HepG2 (cell line): ENCODE measurements around the gene CNNM1. TPM values are rescaled to one million over a fixed set of nuclear protein-coding genes. Genes with fewer than 3 reads are reported as not detected.
A peak's percentile ranks its signal among the peaks of the same experiment; 100 is the strongest.

Experiments
- ATAC-seq: fragments of 200-7000 bp; cut with Tn5 transposase; 3 replicates; pipeline ENCODE4 v1.9.1; 2020; ENCODE audit warnings: mild to moderate bottlenecking, moderate library complexity
- BruUV-seq: library from RNA; stranded (reverse); fragments of 400-500 nt; replicated peaks from 2 replicates; lab custom pipeline; 2021; lab: Mats Ljungman, UMichigan
- CTCF ChIA-PET: fragments of 300-600 bp; formaldehyde crosslinking; extraction: SDS; loops from one replicate; lab custom pipeline; 2021; ENCODE audit warnings: low total read pairs, inconsistent platforms, low intra/inter-chr PET ratio; lab: Yijun Ruan, JAX
- POLR2A ChIA-PET: fragments of 350-600 bp; sonication (Branson Sonifier 250); formaldehyde crosslinking; loops from one replicate; lab custom pipeline; 2020; ENCODE audit warnings: antibody characterized with exemption, inconsistent platforms; lab: Yijun Ruan, JAX
- DNase-seq: peaks from one replicate; pipeline ENCODE4 v3.0.0-alpha.2; 2015; ENCODE audit warnings: low spot score
- FAIRE-seq: peaks from 3 replicates; lab custom pipeline; 2011; peaks lifted over from hg19 to GRCh38; lab: Jason Lieb, UNC
- H2AFZ ChIP-seq: one replicate; pipeline ENCODE4 v1.6.1; 2011; ENCODE audit warnings: low read length, inconsistent platforms
- H3K27ac ChIP-seq: fragments of 300-600 bp; 3 replicates; pipeline ENCODE4 v1.8.0; 2011; ENCODE audit warnings: mixed run types, mild to moderate bottlenecking, mixed read lengths, low read length, inconsistent platforms; ENCODE audit not compliant: insufficient read depth; ENCODE audit errors: extremely low read length
- H3K27me3 ChIP-seq, 2 experiments: fragments of 200-600 bp in 1 of 2; 2 replicates in 1 of 2; 3 replicates in 1 of 2; pipeline versions ENCODE4 v1.6.0 to v1.8.0; 2011; ENCODE audit warnings: low read length in 2 of 2, mild to moderate bottlenecking in 2 of 2, moderate library complexity in 2 of 2, inconsistent platforms in 1 of 2; ENCODE audit not compliant: insufficient read depth in 2 of 2, control insufficient read depth in 1 of 2
- H3K36me3 ChIP-seq, 2 experiments: fragments of 200-600 bp in 1 of 2; replicated peaks in 1 of 2; 2 replicates in 1 of 2; 3 replicates in 1 of 2; pipeline versions ENCODE4 v1.5.1 to v1.8.0; 2011; ENCODE audit warnings: low read length in 2 of 2, inconsistent platforms in 1 of 2; ENCODE audit not compliant: insufficient read depth in 2 of 2, control insufficient read depth in 1 of 2
- H3K4me1 ChIP-seq: 2 replicates; pipeline ENCODE4 v1.5.1; 2012; ENCODE audit warnings: low read length, inconsistent platforms; ENCODE audit not compliant: insufficient read depth
- H3K4me2 ChIP-seq: 2 replicates; pipeline ENCODE4 v1.6.0; 2011; ENCODE audit warnings: low read depth, low read length, inconsistent platforms
- H3K4me3 ChIP-seq, 3 experiments: fragments of 200-600 bp in 1 of 3; sonication (generic), shearing (Covaris generic) in 1 of 3; replicated peaks in 1 of 3; 2 replicates each; pipeline ENCODE4 v1.5.1; 2011 to 2016; ENCODE audit warnings: low read length in 3 of 3, inconsistent platforms in 2 of 3, low read depth in 2 of 3, mild to moderate bottlenecking in 2 of 3, control low read depth in 1 of 3, mixed read lengths in 1 of 3; ENCODE audit not compliant: insufficient read depth in 1 of 3
- H3K79me2 ChIP-seq: one replicate; pipeline ENCODE4 v1.6.1; 2011; ENCODE audit warnings: low read length, inconsistent platforms; ENCODE audit not compliant: insufficient read depth
- H3K9ac ChIP-seq: 2 replicates; pipeline ENCODE4 v1.6.0; 2011; ENCODE audit warnings: mild to moderate bottlenecking, low read depth, low read length, inconsistent platforms; ENCODE audit not compliant: insufficient read depth
- H3K9me3 ChIP-seq: 2 replicates; pipeline ENCODE4 v1.5.1; 2012; ENCODE audit warnings: mild to moderate bottlenecking, low read length
- H4K20me1 ChIP-seq: 2 replicates; pipeline ENCODE4 v1.6.0; 2011; ENCODE audit warnings: inconsistent platforms, mild to moderate bottlenecking, low read length, moderate library complexity; ENCODE audit not compliant: insufficient read depth
- KDM4B ChIP-seq: sonication (generic); formaldehyde crosslinking; IDR thresholded peaks from 2 replicates; pipeline ENCODE4 v1.4.0; 2020; ENCODE audit warnings: missing genetic modification reagents
- NPAS2 ChIP-seq: sonication (generic); formaldehyde crosslinking; IDR thresholded peaks from 2 replicates; pipeline ENCODE4 v1.8.0; 2022; ENCODE audit warnings: mild to moderate bottlenecking, missing genetic modification reagents, borderline replicate concordance
- SOX13 ChIP-seq, 3 experiments: fragments of 450-650 bp in 1 of 3; sonication (generic) in 1 of 3; formaldehyde crosslinking in 1 of 3; IDR thresholded peaks in 2 of 3; conservative IDR thresholded peaks in 1 of 3; 2 replicates each; pipeline versions ENCODE4 v1.5.0 to v1.6.1; 2016 to 2020; ENCODE audit warnings: antibody characterized with exemption in 1 of 3, mild to moderate bottlenecking in 1 of 3, missing compliant biosample characterization in 1 of 3, missing genetic modification reagents in 1 of 3, moderate library complexity in 1 of 3
- U2AF1 ChIP-seq: fragments of 200-400 bp; formaldehyde crosslinking; optimal IDR thresholded peaks from 2 replicates; pipeline ENCODE3; 2017; ENCODE audit warnings: mild to moderate bottlenecking, low read depth, low read length
- ZBTB21 ChIP-seq: sonication (generic); formaldehyde crosslinking; IDR thresholded peaks from 2 replicates; pipeline ENCODE4 v1.4.0; 2020; ENCODE audit warnings: missing genetic modification reagents
- ZBTB25 ChIP-seq: IDR thresholded peaks from 2 replicates; pipeline ENCODE4 v1.6.1; 2018; ENCODE audit warnings: missing genetic modification reagents
- ZMAT3 ChIP-seq: sonication (generic); formaldehyde crosslinking; conservative IDR thresholded peaks from 2 replicates; pipeline ENCODE4 v1.7.0; 2021; ENCODE audit warnings: missing genetic modification reagents
- ZNF30 ChIP-seq: sonication (generic); formaldehyde crosslinking; IDR thresholded peaks from 2 replicates; pipeline ENCODE4 v1.5.0; 2020; ENCODE audit warnings: mild to moderate bottlenecking, missing genetic modification reagents
- ZNF557 ChIP-seq: sonication (generic); formaldehyde crosslinking; IDR thresholded peaks from 2 replicates; pipeline ENCODE4 v1.4.0; 2020; ENCODE audit warnings: missing genetic modification reagents
- ZNF563 ChIP-seq: sonication (generic); formaldehyde crosslinking; IDR thresholded peaks from 2 replicates; pipeline ENCODE4 v1.8.0; 2022; ENCODE audit warnings: mild to moderate bottlenecking, moderate library complexity, missing genetic modification reagents
- ZSCAN30 ChIP-seq: sonication (generic); formaldehyde crosslinking; IDR thresholded peaks from 2 replicates; pipeline ENCODE4 v1.5.0; 2020; ENCODE audit warnings: mild to moderate bottlenecking, missing genetic modification reagents
- WGBS: methylation state at CpG from one replicate; pipeline ENCODE4 v1.1.6; 2017; ENCODE audit warnings: low lambda C conversion rate; 5-methylcytosine and 5-hydroxymethylcytosine counted together
- in situ Hi-C: cut with HindIII; loops from 2 replicates; pipeline ENCODE4 v1.10.0; 2017; ENCODE audit warnings: low pct_unique_long_range_greater_than_20kb; ENCODE audit not compliant: extremely low pct_ligation_motif_present
- intact Hi-C: fragments of 100-400 bp; cut with micrococcal nuclease; formaldehyde crosslinking; loops from one replicate; pipeline ENCODE4 v1.10.0; 2022; ENCODE audit not compliant: unreplicated experiment
- polyA plus RNA-seq, 8 experiments: library from polyadenylated mRNA; depleted of rRNA in 3 of 8; stranded (reverse) in 7 of 8; unstranded in 1 of 8; fragments of >200 nt; fragmentation: Illumina TruSeq in 4 of 8; extraction: Trizol in 4 of 8; gene quantifications; 2 replicates each; pipeline versions ENCODE4 v1.2.1 to v1.2.3, GENCODE V29; 2011 to 2016; ENCODE audit warnings: low read depth in 4 of 8, missing spikeins in 1 of 8, mixed read lengths in 1 of 8; ENCODE audit not compliant: insufficient read depth in 1 of 8
- total RNA-seq, 5 experiments: library from RNA; depleted of rRNA; stranded (reverse); fragments of >200 nt; fragmentation: Illumina TruSeq; extraction: Trizol; gene quantifications; 2 replicates each; pipeline ENCODE4 v1.2.3, GENCODE V29; 2016; ENCODE audit warnings: low read depth in 1 of 5
- TF ChIP-seq, protein P1 (sequence below): sonication (generic); formaldehyde crosslinking; IDR thresholded peaks from 2 replicates; pipeline ENCODE4 v1.5.0; 2020; ENCODE audit warnings: mild to moderate bottlenecking, missing genetic modification reagents

The CNNM1 gene
- total and polyA plus RNA-seq, 2 of the 13 experiments (the other 11 are each of a cell fraction or from before 2014, with no cell fraction given) = 4.3 to 9.6 TPM

DNA sequence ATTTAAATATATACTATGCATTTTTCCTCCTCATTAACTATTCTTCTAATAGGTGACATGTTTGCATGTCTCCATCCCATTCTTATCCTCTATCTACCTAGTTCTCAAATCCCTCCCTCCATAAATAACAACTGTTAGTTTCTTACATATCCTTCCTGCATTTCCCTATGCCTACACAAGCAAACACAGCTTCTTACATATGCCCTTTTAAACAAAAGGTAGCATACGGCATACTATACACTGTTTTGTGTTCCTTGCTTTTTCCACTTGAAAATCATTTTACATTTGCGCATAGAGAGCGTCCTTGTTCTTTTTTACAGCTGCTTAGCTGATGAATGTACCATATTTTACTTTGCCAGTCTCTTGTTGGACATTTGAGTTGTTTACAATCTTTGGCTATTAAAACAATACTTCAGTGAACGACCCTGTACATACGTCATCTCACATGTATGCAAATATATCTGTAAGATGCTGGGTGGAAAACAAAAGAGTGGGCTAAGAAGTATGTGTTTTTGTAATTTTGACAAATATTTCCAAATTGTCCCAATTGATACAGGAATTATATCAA is 93.5 kb downstream of the CNNM1 start:
- TF ChIP-seq ZBTB25 (CRISPR knock-in tag) (no peak), SOX13 (IDR thresholded peaks at IDR 0.05) (no peak), SOX13 (CRISPR knock-in tag; conservative IDR thresholded peaks at IDR 0.05 in 1 of 2, IDR thresholded peaks at IDR 0.05 in 1 of 2) (no peak)
- no peak overlapping the region for H3K9ac ChIP-seq
- ATAC-seq (no peak), FAIRE-seq (no peak), DNase-seq (no peak)
- H3K27me3 ChIP-seq = no peaks in the 10 kb centered on the region
- POLR2A ChIA-PET = interaction anchor here (0.9 to 4.2 kb wide), 2 partner anchors 8 to 13 kb away, joined by 3 to 43 read pairs; partner anchors contain the start of gene GOT1
- no peak overlapping the region for H3K4me2 ChIP-seq
- BruUV-seq = no TSS peak
- no peaks in the 10 kb centered on the region for H3K9me3 ChIP-seq
- H4K20me1 ChIP-seq = no peaks in the 10 kb centered on the region
- H2AFZ ChIP-seq = no peak overlapping the region
- no peak overlapping the region for H3K4me3 ChIP-seq
- in situ Hi-C loops (no loop called here), intact Hi-C loops (no loop called here)
- peaks cover 52% of the 10 kb centered on the region for H3K79me2 ChIP-seq
- CTCF ChIA-PET = no interaction called here
- WGBS = 98% methylated on average over 5 of the region's 5 CpGs
- peaks cover 18 to 66% of the 10 kb centered on the region in 2 experiments for H3K36me3 ChIP-seq
- H3K4me1 ChIP-seq = peaks cover 69% of the 10 kb centered on the region
- H3K27ac ChIP-seq = peak overlapping the region; percentile 68

GRCh38 chr10:99424656-99425055 is 95.5 kb downstream of the CNNM1 start:
- H3K9me3 ChIP-seq = no peaks in the 10 kb centered on the region
- no peak overlapping the region for H3K4me3 ChIP-seq
- H4K20me1 ChIP-seq = no peaks in the 10 kb centered on the region
- H3K36me3 ChIP-seq = peaks cover 12 to 52% of the 10 kb centered on the region in 2 experiments
- no peak overlapping the region for H3K9ac ChIP-seq
- H3K27ac ChIP-seq = no peak overlapping the region
- 94% methylated on average over 1 of the region's 1 CpG for WGBS
- ChIA-PET CTCF (no interaction called here), POLR2A (no interaction called here)
- H3K27me3 ChIP-seq = no peaks in the 10 kb centered on the region; a peak in 1 of 5 replicates
- ATAC-seq (no peak), FAIRE-seq (no peak), DNase-seq (no peak)
- peaks cover 62% of the 10 kb centered on the region for H3K79me2 ChIP-seq
- peaks cover 76% of the 10 kb centered on the region for H3K4me1 ChIP-seq
- intact Hi-C loops (no loop called here), in situ Hi-C loops (no loop called here)
- H3K4me2 ChIP-seq = no peak overlapping the region
- H2AFZ ChIP-seq = no peak overlapping the region
- BruUV-seq = no TSS peak
- TF ChIP-seq KDM4B (CRISPR knock-in tag) = no peak
- no peak for TF ChIP-seq ZNF563 (CRISPR knock-in tag)
- no peak for TF ChIP-seq ZBTB21
- TF ChIP-seq ZNF30 (CRISPR knock-in tag) = no peak
- TF ChIP-seq ZSCAN30 = no peak
- TF ChIP-seq, protein P1, sequence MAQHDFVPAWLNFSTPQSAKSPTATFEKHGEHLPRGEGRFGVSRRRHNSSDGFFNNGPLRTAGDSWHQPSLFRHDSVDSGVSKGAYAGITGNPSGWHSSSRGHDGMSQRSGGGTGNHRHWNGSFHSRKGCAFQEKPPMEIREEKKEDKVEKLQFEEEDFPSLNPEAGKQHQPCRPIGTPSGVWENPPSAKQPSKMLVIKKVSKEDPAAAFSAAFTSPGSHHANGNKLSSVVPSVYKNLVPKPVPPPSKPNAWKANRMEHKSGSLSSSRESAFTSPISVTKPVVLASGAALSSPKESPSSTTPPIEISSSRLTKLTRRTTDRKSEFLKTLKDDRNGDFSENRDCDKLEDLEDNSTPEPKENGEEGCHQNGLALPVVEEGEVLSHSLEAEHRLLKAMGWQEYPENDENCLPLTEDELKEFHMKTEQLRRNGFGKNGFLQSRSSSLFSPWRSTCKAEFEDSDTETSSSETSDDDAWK (CRISPR knock-in tag) = no peak
- TF ChIP-seq U2AF1 = no peak
- TF ChIP-seq ZMAT3 (CRISPR knock-in tag) = no peak
- TF ChIP-seq ZNF557 (CRISPR knock-in tag) = no peak
- no peak for TF ChIP-seq NPAS2 (CRISPR knock-in tag)
